ENCODE measurements around the gene ZDHHC24. TPM values are rescaled to one million over a fixed set of nuclear protein-coding genes. Genes with fewer than 3 reads are reported as not detected.

The ZDHHC24 gene
- total RNA-seq, result 17.7 and 22.9 TPM in 2 replicates

GRCh38 chr11:66545701-66546367 lies at the start of gene ZDHHC24:
Gene ZDHHC24 (minus strand): TSS chr11:66546048. CDS start chr11:66546003, 45 bp downstream.

GRCh38 chr11:66592457-66593302 lies 46.8 kb upstream of the ZDHHC24 start, which contains the start of the genes CCDC87 and CCS:
Gene CCDC87 (minus strand): TSS chr11:66593063. CDS start chr11:66593015, 48 bp downstream.
Gene CCS (plus strand): TSS chr11:66593185. CDS start chr11:66593262, 77 bp downstream.

GRCh38 chr11:66568124-66568916 lies 22.5 kb upstream of the ZDHHC24 start, which contains the start of gene CTSF:
Gene CTSF (minus strand): TSS chr11:66568606. CDS start chr11:66568486, 120 bp downstream.

GRCh38 chr11:66546368-66546965 lies 619 bp upstream of the ZDHHC24 start, which contains the start of gene ACTN3:
Gene ACTN3 (plus strand): TSS chr11:66546903. CDS start chr11:66546938, 35 bp downstream.

GRCh38 chr11:66510271-66510989 lies 35.4 kb downstream of the ZDHHC24 start, which contains the start of gene BBS1:
Gene BBS1 (plus strand): TSS chr11:66510635. CDS start chr11:66510660, 25 bp downstream.

GRCh38 chr11:66480117-66480938 lies 65.5 kb downstream of the ZDHHC24 start, which contains the start of gene DPP3:
Gene DPP3 (plus strand): TSS chr11:66480434. CDS start chr11:66482201, 1,767 bp downstream.

Other genes with a start within 250 kb of the ZDHHC24 start
- 0.24 TPM in 1 of 2 replicates, not detected in the other for gene CD248, start 229.0 kb downstream of the ZDHHC24 start, total RNA-seq
- 33.3 and 64.2 TPM in 2 replicates for gene RIN1, start 209.6 kb downstream of the ZDHHC24 start, total RNA-seq
- gene BRMS1, start 200.9 kb downstream of the ZDHHC24 start, total RNA-seq, result 69.1 and 82.4 TPM in 2 replicates
- gene B4GAT1, start 198.4 kb downstream of the ZDHHC24 start, total RNA-seq, result 11.6 and 35.0 TPM in 2 replicates
- gene SLC29A2, start 174.3 kb downstream of the ZDHHC24 start, total RNA-seq, result 2.2 and 3.2 TPM in 2 replicates
- gene NPAS4, start 125.0 kb downstream of the ZDHHC24 start, total RNA-seq, result not detected in 2 replicates
- 34.9 and 53.7 TPM in 2 replicates for gene MRPL11, start 107.2 kb downstream of the ZDHHC24 start, total RNA-seq
- 16.1 and 17.7 TPM in 2 replicates for gene PELI3, start 79.1 kb downstream of the ZDHHC24 start, total RNA-seq
- 54.4 and 85.1 TPM in 2 replicates for gene DPP3, start 65.6 kb downstream of the ZDHHC24 start, total RNA-seq
- gene BBS1, start 35.4 kb downstream of the ZDHHC24 start, total RNA-seq, result 13.0 and 16.4 TPM in 2 replicates
- not detected in 2 replicates for gene ACTN3, start 855 bp upstream of the ZDHHC24 start, total RNA-seq
- 3.2 and 15.9 TPM in 2 replicates for gene CTSF, start 22.6 kb upstream of the ZDHHC24 start, total RNA-seq
- 0.48 TPM in 1 of 2 replicates, not detected in the other for gene CCDC87, start 47.0 kb upstream of the ZDHHC24 start, total RNA-seq
- gene CCS, start 47.1 kb upstream of the ZDHHC24 start, total RNA-seq, result 23.9 and 26.5 TPM in 2 replicates
- gene RBM14, start 70.6 kb upstream of the ZDHHC24 start, total RNA-seq, result 8.1 and 10.4 TPM in 2 replicates
- gene RBM4, start 92.7 kb upstream of the ZDHHC24 start, total RNA-seq, result 79.5 and 91.1 TPM in 2 replicates
- 9.4 and 15.8 TPM in 2 replicates for gene RBM4B, start 131.8 kb upstream of the ZDHHC24 start, total RNA-seq
- gene SPTBN2, start 183.2 kb upstream of the ZDHHC24 start, total RNA-seq, result 87.0 and 92.1 TPM in 2 replicates